IPS DF 4.7 (cell line): ENCODE measurements around the gene DENND4A.

Source experiments
- DNase-seq: peaks from one replicate; pipeline ENCODE4 v3.0.0-alpha.2; 2013; ENCODE audit warnings: low spot score; ENCODE audit errors: extremely low read depth

The DENND4A gene

GRCh38 chr15:65792138-65792987 lies at the start of gene DENND4A:
DENND4A (minus strand) TSS chr15:65792293; CDS start chr15:65756450, 35,843 bp downstream.
- DNase-seq, result peak; percentile 75

DNA sequence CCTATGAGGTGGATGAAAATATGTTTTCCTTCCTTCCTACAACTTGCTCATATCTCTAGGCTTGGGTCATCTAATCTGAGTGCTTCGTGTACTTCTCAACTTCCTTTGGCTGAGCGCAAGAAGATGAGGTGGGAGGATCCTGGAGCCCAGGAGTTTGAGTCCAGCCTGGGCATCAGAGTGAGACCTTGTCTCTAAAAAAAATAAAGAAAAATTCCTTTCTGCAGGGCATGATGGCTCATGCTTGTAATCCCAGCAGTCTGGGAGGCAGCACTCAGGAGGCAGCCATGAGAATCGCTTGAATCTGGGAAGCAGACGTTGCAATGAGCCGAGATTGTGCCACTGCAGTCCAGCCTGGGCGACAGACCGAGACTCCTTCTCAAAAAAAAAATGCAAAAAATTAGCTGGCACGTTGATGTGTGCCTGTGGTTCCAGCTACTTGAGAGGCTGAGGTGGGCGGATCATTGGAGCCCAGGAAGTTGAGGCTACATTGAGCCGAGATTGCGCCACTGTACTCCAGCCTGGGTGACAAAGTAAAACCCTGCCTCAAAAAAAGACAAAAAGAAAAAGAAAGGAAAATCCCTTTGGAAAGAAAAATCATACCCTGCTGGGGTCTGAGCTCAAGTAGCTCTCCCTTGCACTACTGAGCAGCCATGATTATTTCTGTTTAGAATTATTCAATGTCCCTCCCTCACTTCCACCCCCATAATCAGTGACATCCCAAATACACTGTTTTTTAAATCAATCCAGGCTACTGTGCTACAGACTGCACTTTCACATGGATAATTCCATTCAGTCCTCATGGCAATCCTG lies 49.2 kb upstream of the DENND4A start:
- no peak for DNase-seq

- DNase-seq, result no peak
Measured at GRCh38 chr15:65839985-65840384, 47.9 kb upstream of the DENND4A start.

- no peak for DNase-seq
Measured at GRCh38 chr15:65839354-65839901, 47.3 kb upstream of the DENND4A start.

GRCh38 chr15:65837301-65838294 lies 45.5 kb upstream of the DENND4A start:
- DNase-seq, result no peak

DNA sequence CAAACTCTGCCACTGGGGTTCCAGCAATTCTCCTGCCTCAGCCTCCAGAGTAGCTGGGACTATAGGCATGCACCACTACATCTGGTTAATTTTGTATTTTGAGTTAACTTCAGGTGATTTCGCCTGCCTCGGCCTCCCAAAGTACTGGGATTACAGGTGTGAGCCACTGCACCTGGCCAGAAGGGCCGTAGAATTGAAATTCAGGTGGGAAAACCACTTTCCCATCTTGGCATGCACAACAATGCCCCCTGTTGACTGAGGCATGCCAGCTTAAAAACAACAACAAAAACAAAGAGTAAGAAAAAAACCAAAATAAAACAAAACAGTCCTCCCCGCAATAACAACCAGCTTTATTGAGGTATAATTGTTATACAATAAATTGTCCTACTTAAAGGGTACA lies 44.6 kb upstream of the DENND4A start:
- no peak for DNase-seq

DNA sequence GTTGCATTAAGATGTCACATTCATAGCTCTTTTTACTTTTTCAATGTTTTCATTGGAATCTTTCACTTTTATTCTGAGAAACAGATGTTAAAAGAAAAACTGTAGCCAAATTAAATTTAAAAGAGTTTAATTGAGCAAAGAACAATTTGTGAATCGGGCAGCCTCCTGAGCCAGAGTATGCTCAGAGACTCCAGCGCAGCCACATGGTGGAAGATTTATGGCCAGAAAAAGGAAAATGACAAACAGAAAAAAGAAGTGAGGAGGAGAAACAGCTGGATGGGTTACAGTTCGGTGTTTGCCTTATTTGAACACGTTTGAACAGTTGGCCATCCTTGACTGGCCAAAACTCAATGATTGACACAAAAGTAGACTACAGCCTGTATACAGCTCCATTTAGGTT lies 43.4 kb upstream of the DENND4A start:
- no peak for DNase-seq

GRCh38 chr15:65834603-65835282 lies 42.6 kb upstream of the DENND4A start:
- DNase-seq, result no peak

- DNase-seq, result no peak
Measured at GRCh38 chr15:65833501-65834205, 41.6 kb upstream of the DENND4A start.

DNA sequence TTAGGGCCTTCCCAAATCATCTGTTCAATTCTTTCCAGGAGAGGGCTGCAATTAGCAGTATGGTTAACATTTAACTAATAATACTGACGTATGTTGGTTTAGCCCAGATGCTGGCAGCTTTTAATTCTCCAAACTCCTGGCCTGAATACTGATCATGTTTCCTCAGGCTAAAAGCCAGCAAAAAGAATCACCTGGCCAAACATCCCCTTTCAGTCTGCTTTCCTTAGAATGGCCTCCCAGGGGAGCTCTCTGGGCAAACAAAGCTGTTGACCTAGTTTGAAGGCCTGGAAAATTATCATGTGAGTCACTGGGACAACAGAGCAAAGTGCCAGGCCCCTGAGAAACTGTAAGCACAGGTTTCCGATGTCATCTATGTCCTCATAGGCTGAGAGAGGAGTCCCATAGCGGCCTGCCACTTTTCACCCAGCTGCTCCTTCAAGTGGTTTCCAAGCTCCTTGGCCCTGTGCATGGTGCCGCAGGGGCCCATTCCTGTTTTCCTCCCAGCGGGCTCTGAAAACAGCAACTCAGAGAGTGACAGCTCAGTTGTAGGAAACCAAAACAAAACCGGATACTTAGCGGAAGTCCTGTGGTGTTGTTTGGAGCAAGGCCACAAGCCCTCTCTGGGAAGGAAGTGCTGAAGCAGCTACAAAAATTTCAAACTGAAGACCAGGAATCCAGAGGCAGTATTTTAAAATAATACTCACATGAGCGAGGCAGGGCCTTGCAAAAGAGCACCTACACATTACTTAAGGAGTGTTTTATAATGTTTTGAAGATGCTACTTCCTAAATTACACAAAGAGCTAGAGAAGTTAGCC lies 40.7 kb upstream of the DENND4A start:
- peak; percentile 82 for DNase-seq

- DNase-seq, result no peak
Measured at GRCh38 chr15:65829130-65829764, 37.2 kb upstream of the DENND4A start.

DNA sequence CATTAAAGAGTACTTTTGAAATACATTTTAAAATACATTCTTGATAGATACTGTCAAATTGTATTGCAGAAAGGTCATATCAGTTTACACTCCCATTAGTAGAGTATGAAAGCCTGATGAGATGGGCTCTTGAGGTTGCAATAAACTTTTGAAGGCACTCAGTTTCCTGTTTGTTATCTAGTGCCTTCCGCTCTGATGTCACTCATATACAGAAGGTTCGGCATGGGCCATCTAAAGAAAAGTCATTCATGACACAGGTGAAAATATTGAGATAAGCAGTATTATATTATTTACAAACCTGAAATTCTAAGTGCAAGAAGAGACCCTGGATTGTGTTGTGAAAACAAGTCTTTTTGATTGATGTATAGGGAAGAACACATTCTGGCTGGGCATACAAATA lies 36.5 kb upstream of the DENND4A start:
- no peak for DNase-seq

GRCh38 chr15:65827065-65827464 lies 35.0 kb upstream of the DENND4A start:
- no peak for DNase-seq

GRCh38 chr15:65824941-65825544 lies 33.0 kb upstream of the DENND4A start:
- DNase-seq, result no peak

DNA sequence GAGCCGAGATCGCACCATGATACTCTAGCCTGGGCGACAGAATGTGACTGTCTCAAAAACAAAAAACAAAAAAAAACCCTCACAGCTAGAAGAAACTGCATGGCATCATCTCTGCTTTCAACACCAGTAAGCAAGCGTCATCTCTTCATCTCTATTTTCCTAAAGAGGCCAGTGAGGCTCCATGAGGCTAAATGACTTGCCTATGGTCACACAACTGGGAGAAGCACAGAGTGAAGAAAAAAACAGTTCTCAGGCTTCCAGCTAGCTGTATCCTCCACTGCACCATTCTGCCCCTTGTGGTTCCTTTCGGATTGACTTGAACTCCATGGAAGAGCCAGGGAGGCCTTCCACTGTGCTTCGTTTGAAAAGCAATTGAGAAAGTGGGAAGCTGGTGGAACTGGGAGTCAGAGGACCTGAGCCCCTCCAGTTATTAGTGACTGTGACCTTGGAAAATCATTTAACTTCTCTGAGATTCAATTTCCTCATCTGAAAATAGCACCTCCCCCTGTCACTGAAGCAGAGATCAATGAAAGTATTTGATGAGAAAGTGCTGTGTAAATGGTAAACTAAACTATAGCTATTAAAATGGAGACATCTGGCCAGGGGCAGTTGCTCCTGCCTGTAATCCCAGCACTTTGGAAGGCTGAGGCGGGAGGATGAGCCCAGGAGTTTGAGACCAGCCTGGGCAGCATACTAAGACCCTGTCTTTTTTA lies 32.1 kb upstream of the DENND4A start:
- peak; percentile 78 for DNase-seq

GRCh38 chr15:65822316-65822715 lies 30.2 kb upstream of the DENND4A start:
- no peak for DNase-seq

DNA sequence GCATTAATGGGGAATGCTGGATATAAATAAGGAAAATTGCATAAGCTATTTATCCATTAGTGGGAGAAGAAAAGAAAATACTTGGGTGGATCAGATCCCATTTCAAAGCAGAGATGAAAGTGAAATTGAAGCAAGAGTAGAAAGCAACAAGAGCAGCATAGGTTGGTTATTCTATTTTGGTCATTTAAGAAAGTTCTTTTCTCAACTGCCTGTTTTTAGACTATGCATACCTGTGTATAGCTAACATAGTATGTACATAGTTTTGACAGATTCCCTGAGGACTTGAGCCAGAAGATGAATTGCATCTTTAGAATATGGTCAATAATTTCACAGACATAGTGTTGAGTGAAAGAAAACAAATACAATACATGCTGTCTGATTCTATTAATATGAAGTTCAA lies 29.0 kb upstream of the DENND4A start:
- DNase-seq, result no peak
